ENCODE data around the gene PLEKHD1.
"Not testable (repeated sequence)": the region's sequence is repeated elsewhere in the genome, so short reads cannot be mapped to it uniquely, and the experiment has no call there.

The PLEKHD1 gene

DNA sequence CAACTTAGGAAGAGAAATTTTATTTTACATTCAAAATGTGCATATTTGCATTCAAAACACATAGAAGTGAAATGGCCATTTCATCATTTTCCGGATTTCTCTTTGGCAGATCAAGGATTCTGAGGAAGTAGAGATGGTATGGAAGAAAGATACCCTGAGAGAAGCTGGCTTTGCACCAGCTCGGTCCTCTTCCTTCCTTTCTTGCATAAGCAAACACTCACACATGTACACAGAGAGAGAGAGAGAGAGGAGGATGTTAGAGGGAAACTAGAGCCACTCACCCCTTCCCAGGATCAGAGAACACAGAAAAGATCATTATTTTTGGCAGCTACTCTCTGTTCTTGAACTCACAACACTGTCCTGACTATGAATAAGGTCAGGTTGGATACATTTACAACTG, 15.6 kb upstream of the PLEKHD1 start:
- Histone ChIP-seq H3K36me3 (ENCODE audit: insufficient read depth, low read depth, low read length) (no peaks in the 10 kb centered on the region), H3K9me3 (ENCODE audit: insufficient read depth, low read depth, low read length) (no peaks in the 10 kb centered on the region), H3K27ac (ENCODE audit: low read length) (no peak overlapping the region), H3K27me3 (ENCODE audit: insufficient read depth, low read length) (no peaks in the 10 kb centered on the region), H3K4me3 (ENCODE audit: low read length) (no peak overlapping the region), H3K9ac (ENCODE audit: low read depth, low read length) (no peak overlapping the region), H3K4me1 (ENCODE audit: insufficient read depth, low read length) (no peaks in the 10 kb centered on the region)

DNA sequence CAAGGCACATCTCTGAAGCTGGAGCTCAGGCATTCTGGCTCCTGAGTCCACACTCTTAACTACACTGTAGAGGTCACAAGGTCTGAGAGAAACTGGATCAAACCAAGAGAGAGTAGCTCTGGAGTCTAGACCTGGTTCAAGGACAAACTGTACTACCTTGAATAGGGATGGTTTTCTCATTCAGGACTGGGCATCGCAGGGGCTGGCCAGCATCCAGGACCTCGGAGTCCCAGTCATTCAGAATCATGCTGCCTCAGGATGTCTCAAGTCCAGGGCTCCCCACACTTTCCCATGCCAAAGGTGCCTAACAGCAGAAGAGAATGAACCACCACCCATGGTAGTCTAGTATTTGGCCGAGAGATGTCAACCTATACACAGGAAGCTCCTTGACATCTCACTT, 13.1 kb upstream of the PLEKHD1 start:
- Histone ChIP-seq H3K27me3 (ENCODE audit: insufficient read depth, low read length) (no peaks in the 10 kb centered on the region), H3K9ac (ENCODE audit: low read depth, low read length) (no peak overlapping the region), H3K4me3 (ENCODE audit: low read length) (no peak overlapping the region), H3K36me3 (ENCODE audit: insufficient read depth, low read depth, low read length) (no peaks in the 10 kb centered on the region), H3K9me3 (ENCODE audit: insufficient read depth, low read depth, low read length) (no peaks in the 10 kb centered on the region), H3K27ac (ENCODE audit: low read length) (no peak overlapping the region), H3K4me1 (ENCODE audit: insufficient read depth, low read length) (no peaks in the 10 kb centered on the region)

DNA sequence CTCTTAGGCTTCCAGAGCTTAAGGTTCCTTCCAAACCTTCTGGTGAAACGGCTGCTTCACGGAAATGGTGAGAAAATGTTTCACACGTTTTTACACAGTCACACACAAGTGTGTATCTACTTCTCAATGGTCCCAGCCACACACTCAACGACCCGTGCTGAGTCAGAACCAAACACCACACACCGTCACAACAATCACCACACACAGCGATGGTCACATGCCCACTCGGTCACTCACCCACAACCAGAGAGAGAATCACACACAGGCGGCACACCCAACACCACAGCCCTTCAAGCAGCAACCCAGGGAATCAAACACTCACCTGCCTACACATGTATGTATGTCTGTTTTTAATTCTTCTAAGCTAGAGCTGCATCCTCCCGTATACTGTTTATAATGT, 12.6 kb upstream of the PLEKHD1 start:
- no peaks in the 10 kb centered on the region for H3K4me1 ChIP-seq (ENCODE audit: insufficient read depth, low read length)
- no peak overlapping the region for H3K9ac ChIP-seq (ENCODE audit: low read depth, low read length)
- H3K27me3 ChIP-seq (ENCODE audit: insufficient read depth, low read length) = no peaks in the 10 kb centered on the region
- no peaks in the 10 kb centered on the region for H3K9me3 ChIP-seq (ENCODE audit: insufficient read depth, low read depth, low read length)
- no peaks in the 10 kb centered on the region for H3K36me3 ChIP-seq (ENCODE audit: insufficient read depth, low read depth, low read length)
- H3K27ac ChIP-seq (ENCODE audit: low read length) = no peak overlapping the region
- H3K4me3 ChIP-seq (ENCODE audit: low read length) = no peak overlapping the region

DNA sequence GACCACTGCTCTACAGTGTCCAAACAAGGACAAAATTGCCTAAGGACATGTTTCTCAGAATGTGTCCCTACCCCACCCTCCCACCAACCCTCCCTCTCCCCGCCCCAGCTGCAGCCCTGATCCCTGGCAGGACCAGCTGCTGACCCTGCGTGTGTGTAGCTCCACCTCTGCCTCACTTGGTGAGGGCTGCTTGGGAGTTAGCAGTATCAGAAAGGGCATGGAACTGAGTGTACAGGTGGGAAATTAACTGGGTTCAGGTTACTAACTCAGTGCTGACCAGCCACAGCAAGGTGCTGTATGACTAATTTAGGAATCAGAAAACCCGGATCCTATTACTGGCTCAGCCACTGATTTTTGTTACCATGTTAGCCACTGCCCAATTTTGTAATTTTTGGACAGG, 11.3 kb upstream of the PLEKHD1 start:
- Histone ChIP-seq H3K4me1 (ENCODE audit: insufficient read depth, low read length) (no peaks in the 10 kb centered on the region), H3K4me3 (ENCODE audit: low read length) (no peak overlapping the region), H3K27ac (ENCODE audit: low read length) (no peak overlapping the region), H3K36me3 (ENCODE audit: insufficient read depth, low read depth, low read length) (no peaks in the 10 kb centered on the region), H3K27me3 (ENCODE audit: insufficient read depth, low read length) (no peaks in the 10 kb centered on the region), H3K9me3 (ENCODE audit: insufficient read depth, low read depth, low read length) (no peaks in the 10 kb centered on the region), H3K9ac (ENCODE audit: low read depth, low read length) (no peak overlapping the region)

DNA sequence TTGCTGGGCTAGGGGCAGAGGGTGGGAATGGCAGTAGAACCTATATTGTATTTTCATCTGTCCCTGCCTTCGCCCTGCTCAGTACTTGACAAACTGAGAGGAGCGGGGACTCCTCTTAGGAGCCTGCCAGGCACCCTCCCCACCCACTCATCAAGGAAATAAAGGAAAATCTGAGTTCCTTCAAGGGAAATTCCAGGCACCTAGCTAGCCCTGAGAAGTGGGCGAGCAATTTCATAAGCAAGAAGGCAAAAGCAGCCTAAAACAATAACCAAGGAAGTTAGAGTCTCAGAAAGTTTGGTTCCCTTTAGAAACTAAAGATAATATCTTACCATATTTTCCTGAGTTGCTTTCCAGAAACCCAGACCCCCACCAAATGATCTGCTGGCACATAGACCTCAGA, 10.6 kb upstream of the PLEKHD1 start:
- no peak overlapping the region for H3K4me3 ChIP-seq (ENCODE audit: low read length)
- H3K4me1 ChIP-seq (ENCODE audit: insufficient read depth, low read length) = no peaks in the 10 kb centered on the region
- H3K9me3 ChIP-seq (ENCODE audit: insufficient read depth, low read depth, low read length) = no peaks in the 10 kb centered on the region
- no peaks in the 10 kb centered on the region for H3K36me3 ChIP-seq (ENCODE audit: insufficient read depth, low read depth, low read length)
- no peaks in the 10 kb centered on the region for H3K27me3 ChIP-seq (ENCODE audit: insufficient read depth, low read length)
- H3K27ac ChIP-seq (ENCODE audit: low read length) = no peak overlapping the region
- H3K9ac ChIP-seq (ENCODE audit: low read depth, low read length) = no peak overlapping the region

DNA sequence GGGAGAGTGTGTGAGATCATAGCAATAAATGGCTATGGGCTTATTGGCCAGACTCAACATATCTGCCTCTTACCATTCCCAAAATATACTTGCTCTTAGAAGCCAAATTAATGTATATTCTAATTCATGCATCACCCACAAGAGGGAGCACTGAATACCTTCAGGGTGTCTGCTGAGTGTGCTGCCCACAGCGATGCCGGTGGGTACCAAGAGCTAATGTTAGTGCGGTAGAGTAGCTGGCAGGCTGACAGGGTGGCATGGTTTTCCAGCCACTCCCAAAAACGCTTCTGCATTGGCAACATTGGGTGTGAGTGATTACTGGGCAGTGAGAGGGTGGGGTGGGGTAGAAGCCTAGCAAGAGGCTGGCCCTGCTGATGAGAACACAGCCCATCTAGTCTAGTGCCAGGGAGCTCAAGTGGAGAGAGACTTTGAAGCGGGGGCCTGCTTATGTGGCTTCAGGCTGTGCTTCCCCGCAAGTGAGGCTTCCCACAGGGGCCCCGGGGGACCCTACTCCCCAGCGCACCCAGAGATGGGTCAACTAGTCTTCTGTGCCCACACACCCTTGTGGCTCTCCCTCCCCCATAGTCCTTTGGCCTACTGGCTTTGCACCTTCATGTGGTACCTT, 9.2 kb upstream of the PLEKHD1 start:
- Histone ChIP-seq H3K27me3 (ENCODE audit: insufficient read depth, low read length) (peaks cover 5% of the 10 kb centered on the region), H3K9ac (ENCODE audit: low read depth, low read length) (no peak overlapping the region), H3K27ac (ENCODE audit: low read length) (no peak overlapping the region), H3K4me3 (ENCODE audit: low read length) (no peak overlapping the region), H3K9me3 (ENCODE audit: insufficient read depth, low read depth, low read length) (no peaks in the 10 kb centered on the region), H3K4me1 (ENCODE audit: insufficient read depth, low read length) (no peaks in the 10 kb centered on the region), H3K36me3 (ENCODE audit: insufficient read depth, low read depth, low read length) (no peaks in the 10 kb centered on the region)

DNA sequence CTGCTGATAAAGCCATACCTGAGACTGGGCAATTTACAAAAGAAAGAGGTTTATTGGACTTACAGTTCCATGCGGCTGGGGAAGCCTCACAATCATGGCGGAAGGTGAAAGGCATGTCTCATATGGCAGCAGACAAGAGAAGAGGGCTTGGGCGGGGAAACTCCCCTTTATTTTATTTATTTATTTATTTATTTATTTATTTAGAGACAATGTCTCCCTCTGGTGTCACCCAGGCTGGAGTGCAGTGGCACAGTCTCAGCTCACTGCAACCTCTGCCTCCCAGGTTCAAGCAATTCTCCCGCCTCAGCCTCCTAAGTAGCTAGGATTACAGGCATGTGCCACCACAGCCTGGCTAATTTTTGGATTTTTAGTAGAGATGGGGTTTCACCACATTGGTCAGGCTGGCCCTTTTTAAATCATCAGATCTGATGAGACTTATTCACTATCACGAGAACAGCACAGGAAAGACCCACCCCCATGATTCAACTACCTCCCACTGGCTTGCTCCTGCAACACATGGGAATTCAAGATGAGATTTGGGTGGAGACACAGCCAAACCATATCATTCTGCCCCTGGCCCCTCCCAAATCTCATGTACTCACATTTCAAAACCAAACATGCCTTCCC, 7.6 kb upstream of the PLEKHD1 start:
- H3K9me3 ChIP-seq (ENCODE audit: insufficient read depth, low read depth, low read length); H3K4me3 ChIP-seq (ENCODE audit: low read length); H3K36me3 ChIP-seq (ENCODE audit: insufficient read depth, low read depth, low read length); H3K9ac ChIP-seq (ENCODE audit: low read depth, low read length); H3K4me1 ChIP-seq (ENCODE audit: insufficient read depth, low read length); H3K27ac ChIP-seq (ENCODE audit: low read length): not testable (repeated sequence)
- peaks cover 16% of the 10 kb centered on the region for H3K27me3 ChIP-seq (ENCODE audit: insufficient read depth, low read length)

DNA sequence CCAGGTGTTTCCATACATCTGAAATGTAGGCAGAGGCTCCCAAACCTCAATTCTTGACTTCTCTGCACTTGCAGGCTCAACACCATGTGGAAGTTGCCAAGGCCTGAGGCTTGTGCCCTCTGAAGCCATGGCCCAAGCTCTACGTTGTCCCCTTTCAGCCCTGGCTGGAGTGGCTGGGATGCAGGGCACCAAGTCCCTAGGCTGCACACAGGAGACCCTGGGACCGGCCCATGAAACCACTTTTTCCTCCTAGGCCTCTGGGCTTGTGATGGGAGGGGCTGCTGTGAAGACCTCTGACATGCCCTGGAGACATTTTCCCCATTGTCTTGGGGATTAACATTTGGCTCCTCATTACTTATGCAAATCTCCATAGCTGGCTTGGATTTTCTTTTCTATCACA, 6.5 kb upstream of the PLEKHD1 start:
- H3K27ac ChIP-seq (ENCODE audit: low read length); H3K9ac ChIP-seq (ENCODE audit: low read depth, low read length); H3K4me1 ChIP-seq (ENCODE audit: insufficient read depth, low read length); H3K36me3 ChIP-seq (ENCODE audit: insufficient read depth, low read depth, low read length); H3K4me3 ChIP-seq (ENCODE audit: low read length); H3K9me3 ChIP-seq (ENCODE audit: insufficient read depth, low read depth, low read length): not testable (repeated sequence)
- peaks cover 27% of the 10 kb centered on the region for H3K27me3 ChIP-seq (ENCODE audit: insufficient read depth, low read length)

DNA sequence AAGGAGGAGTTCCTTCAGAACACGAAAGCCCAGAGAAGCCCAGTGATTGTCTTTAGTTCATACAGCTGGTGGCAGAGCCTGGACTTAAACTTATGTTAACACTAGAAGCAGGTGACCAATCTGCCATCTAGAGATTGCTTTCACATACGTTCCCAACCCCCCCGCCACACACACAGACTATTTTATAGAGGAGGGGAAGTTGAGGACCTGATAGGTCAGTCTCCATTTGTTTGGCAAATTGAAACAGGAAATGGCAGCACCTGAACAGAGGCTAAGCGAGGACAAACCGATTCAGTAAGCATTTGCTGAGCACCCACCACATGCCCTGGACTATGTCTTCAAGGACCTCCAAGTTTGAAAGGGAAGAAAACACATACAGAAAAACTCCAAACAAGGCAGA, 4.8 kb upstream of the PLEKHD1 start:
- Histone ChIP-seq H3K4me1 (ENCODE audit: insufficient read depth, low read length) (no peaks in the 10 kb centered on the region), H3K9me3 (ENCODE audit: insufficient read depth, low read depth, low read length) (no peaks in the 10 kb centered on the region), H3K9ac (ENCODE audit: low read depth, low read length) (no peak overlapping the region), H3K36me3 (ENCODE audit: insufficient read depth, low read depth, low read length) (no peaks in the 10 kb centered on the region), H3K27me3 (ENCODE audit: insufficient read depth, low read length) (peaks cover 44% of the 10 kb centered on the region), H3K4me3 (ENCODE audit: low read length) (no peak overlapping the region), H3K27ac (ENCODE audit: low read length) (no peak overlapping the region)

DNA sequence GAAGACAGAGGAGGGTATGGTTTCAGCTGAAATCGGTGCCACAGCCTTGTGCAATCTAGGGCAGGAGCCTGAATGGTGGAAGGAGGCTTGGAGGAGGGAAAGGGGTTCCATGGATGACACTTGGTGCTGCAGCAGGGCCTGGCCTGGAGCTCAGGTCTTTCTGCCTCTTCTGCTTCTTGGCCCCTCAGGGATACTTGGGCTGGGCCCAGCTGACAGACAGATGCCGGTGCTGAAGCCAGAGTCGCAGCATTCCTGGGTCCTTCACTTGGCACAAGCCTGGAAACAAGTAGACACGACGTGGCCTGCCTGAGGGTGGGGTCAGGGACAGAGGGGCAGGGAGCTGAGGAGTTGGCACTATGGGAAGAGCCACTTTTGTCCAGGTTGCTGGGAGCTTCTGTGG, 4.4 kb upstream of the PLEKHD1 start:
- Histone ChIP-seq H3K27me3 (ENCODE audit: insufficient read depth, low read length) (peaks cover 48% of the 10 kb centered on the region), H3K9me3 (ENCODE audit: insufficient read depth, low read depth, low read length) (no peaks in the 10 kb centered on the region), H3K4me3 (ENCODE audit: low read length) (no peak overlapping the region), H3K4me1 (ENCODE audit: insufficient read depth, low read length) (no peaks in the 10 kb centered on the region), H3K9ac (ENCODE audit: low read depth, low read length) (no peak overlapping the region), H3K36me3 (ENCODE audit: insufficient read depth, low read depth, low read length) (no peaks in the 10 kb centered on the region), H3K27ac (ENCODE audit: low read length) (no peak overlapping the region)

DNA sequence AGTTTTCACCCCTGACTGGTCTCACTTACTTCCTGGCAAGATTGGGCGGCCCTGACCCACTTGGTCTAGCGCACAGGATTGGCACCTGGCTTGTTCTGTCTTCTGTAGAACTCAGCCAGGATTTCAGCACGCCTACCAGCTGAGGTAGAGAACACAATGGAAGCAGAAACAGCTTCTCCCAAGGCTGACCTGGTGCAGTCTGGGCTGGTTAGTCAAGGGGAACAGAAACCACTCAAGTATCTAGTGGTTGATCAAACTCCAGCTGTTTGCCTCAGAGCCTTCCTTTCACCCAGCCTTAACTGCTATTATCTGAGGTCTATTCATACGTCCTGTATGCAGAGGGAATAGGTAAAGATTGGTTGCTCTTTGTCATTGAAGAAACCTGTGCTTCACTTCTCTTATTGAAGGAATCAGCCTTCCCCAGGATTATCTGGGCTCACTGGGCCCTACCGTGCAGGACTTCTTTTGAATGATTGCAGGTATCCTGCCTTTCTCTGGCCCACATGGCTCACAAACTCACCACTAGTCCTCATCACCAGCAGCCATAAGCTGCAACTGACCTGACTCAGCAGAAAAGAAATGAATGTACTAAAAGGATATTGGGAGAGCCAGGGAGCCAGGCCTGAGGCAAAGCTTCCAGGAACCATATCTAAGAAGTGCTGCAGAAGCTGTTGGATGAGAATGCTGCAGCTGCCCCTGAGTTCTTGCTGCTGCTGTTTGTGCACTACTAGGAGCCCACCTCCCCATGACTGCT, 2.5 kb upstream of the PLEKHD1 start:
- Histone ChIP-seq H3K9ac (ENCODE audit: low read depth, low read length) (no peak overlapping the region), H3K9me3 (ENCODE audit: insufficient read depth, low read depth, low read length) (no peaks in the 10 kb centered on the region), H3K4me3 (ENCODE audit: low read length) (no peak overlapping the region), H3K27ac (ENCODE audit: low read length) (no peak overlapping the region), H3K27me3 (ENCODE audit: insufficient read depth, low read length) (peaks cover 67% of the 10 kb centered on the region), H3K36me3 (ENCODE audit: insufficient read depth, low read depth, low read length) (no peaks in the 10 kb centered on the region), H3K4me1 (ENCODE audit: insufficient read depth, low read length) (no peaks in the 10 kb centered on the region)

All from iPS-20b (cell line).